GM12878 (cell line): ENCODE data around the gene PFKP. TPM values are rescaled to one million over a fixed set of nuclear protein-coding genes. Genes with fewer than 3 reads are reported as not detected.

Source experiments
- E2F8 ChIP-seq: fragments of 450-650 bp; IDR thresholded peaks from 2 replicates; pipeline ENCODE4 v1.6.1; 2018; ENCODE audit warnings: mild to moderate bottlenecking, low read depth, moderate library complexity; ENCODE audit not compliant: partially characterized antibody
- SREBF2 ChIP-seq: IDR thresholded peaks from 2 replicates; pipeline ENCODE4 v1.6.1; 2012; ENCODE audit warnings: mild to moderate bottlenecking, low read length
- polyA plus RNA-seq, 11 experiments: library from polyadenylated mRNA; depleted of rRNA in 4 of 11; unstranded in 6 of 11; stranded (reverse) in 5 of 11; fragments of >200 nt; fragmentation: Nextera tagmentation in 4 of 11; fragmentation: Illumina TruSeq in 1 of 11; extraction: Ambion mirVana in 4 of 11; extraction: Trizol in 1 of 11; gene quantifications; 1 replicate in 1 of 11; 2 replicates in 10 of 11; pipeline versions ENCODE4 v1.2.1 to v1.2.3, GENCODE V29; 2011 to 2016; ENCODE audit warnings: inconsistent platforms in 2 of 11, missing spikeins in 2 of 11, low read depth in 1 of 11
- total RNA-seq, 4 experiments: library from RNA; depleted of rRNA in 3 of 4; stranded (reverse); fragments of >200 nt in 3 of 4; fragmentation: Illumina TruSeq in 1 of 4; extraction: Trizol in 1 of 4; gene quantifications; 2 replicates each; pipeline versions ENCODE4 v1.2.1 to v1.2.3, GENCODE V29; 2013 to 2021
- TF ChIP-seq, protein P1 (sequence below): fragments of 450-650 bp; IDR thresholded peaks from 2 replicates; pipeline ENCODE4 v1.6.1; 2016; ENCODE audit warnings: mild to moderate bottlenecking, moderate library complexity, borderline replicate concordance

Gene PFKP
- total and polyA plus RNA-seq, 10 of the 15 experiments (the other 5 are each of a cell fraction or from before 2014, with no cell fraction given) = 27.0 to 145 (median 95.7) TPM

GRCh38 chr10:3066317-3067117, 831 bp upstream of the PFKP start (continued):
- TF ChIP-seq, protein P1, sequence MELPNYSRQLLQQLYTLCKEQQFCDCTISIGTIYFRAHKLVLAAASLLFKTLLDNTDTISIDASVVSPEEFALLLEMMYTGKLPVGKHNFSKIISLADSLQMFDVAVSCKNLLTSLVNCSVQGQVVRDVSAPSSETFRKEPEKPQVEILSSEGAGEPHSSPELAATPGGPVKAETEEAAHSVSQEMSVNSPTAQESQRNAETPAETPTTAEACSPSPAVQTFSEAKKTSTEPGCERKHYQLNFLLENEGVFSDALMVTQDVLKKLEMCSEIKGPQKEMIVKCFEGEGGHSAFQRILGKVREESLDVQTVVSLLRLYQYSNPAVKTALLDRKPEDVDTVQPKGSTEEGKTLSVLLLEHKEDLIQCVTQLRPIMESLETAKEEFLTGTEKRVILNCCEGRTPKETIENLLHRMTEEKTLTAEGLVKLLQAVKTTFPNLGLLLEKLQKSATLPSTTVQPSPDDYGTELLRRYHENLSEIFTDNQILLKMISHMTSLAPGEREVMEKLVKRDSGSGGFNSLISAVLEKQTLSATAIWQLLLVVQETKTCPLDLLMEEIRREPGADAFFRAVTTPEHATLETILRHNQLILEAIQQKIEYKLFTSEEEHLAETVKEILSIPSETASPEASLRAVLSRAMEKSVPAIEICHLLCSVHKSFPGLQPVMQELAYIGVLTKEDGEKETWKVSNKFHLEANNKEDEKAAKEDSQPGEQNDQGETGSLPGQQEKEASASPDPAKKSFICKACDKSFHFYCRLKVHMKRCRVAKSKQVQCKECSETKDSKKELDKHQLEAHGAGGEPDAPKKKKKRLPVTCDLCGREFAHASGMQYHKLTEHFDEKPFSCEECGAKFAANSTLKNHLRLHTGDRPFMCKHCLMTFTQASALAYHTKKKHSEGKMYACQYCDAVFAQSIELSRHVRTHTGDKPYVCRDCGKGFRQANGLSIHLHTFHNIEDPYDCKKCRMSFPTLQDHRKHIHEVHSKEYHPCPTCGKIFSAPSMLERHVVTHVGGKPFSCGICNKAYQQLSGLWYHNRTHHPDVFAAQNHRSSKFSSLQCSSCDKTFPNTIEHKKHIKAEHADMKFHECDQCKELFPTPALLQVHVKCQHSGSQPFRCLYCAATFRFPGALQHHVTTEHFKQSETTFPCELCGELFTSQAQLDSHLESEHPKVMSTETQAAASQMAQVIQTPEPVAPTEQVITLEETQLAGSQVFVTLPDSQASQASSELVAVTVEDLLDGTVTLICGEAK = no peak
- TF ChIP-seq E2F8 = no peak
- no peak for TF ChIP-seq SREBF2
